GM18909 (cell line): ENCODE results near the gene SUPT3H.
A peak's percentile ranks its signal among the peaks of the same experiment; 100 is the strongest.
"Not testable (repeated sequence)": the region's sequence is repeated elsewhere in the genome, so short reads cannot be mapped to it uniquely, and the experiment has no call there.

Source experiments
- ATAC-seq: cut with Tn5 transposase; IDR thresholded peaks from one replicate; pipeline ENCODE4 v1.9.1; 2021; ENCODE audit warnings: mild to moderate bottlenecking; ENCODE audit not compliant: unreplicated experiment, poor library complexity

SUPT3H gene

DNA sequence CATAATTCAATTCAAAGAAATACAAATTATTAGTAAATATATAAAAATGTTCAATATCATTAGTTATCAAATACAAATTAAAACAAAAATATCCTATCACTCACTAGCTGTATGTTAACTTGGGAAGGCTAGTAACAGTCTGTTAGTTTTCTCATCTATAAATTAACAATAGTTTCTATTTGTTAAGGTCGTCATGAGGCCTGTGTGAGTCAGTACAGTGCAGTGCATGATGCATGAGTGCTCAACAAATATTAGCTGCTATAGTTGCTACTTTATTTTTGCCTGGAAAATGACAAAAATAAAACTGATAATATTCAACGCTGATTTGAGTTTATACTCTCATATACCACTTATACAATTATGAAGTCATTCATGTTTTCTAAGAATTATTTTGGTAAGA is 451.2 kb downstream of the SUPT3H start:
- no peak for ATAC-seq

DNA sequence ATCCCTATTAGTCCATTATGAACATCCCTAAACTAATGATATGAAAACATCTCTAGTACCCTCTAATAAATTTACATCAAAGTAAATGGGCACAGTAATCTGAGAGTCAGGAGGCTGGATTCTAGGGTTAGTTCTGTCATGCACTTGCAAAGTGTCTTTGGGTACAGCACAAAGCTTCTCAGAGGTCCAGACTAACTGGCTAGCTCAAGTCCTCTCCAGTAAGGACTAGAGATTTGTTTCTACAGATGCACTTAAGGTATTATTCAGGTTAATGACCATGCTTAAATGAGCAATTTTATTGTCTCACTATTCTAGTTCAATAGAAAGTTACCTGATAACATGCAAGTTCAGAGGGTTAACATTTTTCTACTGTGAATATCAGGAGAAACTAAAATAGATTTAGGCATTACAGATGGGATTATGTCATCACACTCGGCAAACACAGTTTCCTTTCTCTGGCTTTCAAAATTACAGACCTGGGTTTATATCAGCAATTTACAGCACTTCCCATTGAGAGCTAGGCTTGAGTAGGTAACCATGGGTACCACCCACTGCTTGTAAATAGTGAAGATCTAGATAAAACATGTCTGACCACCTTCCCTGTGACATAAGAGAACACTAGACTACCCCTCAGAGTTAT is 452.5 kb downstream of the SUPT3H start:
- no peak for ATAC-seq

DNA sequence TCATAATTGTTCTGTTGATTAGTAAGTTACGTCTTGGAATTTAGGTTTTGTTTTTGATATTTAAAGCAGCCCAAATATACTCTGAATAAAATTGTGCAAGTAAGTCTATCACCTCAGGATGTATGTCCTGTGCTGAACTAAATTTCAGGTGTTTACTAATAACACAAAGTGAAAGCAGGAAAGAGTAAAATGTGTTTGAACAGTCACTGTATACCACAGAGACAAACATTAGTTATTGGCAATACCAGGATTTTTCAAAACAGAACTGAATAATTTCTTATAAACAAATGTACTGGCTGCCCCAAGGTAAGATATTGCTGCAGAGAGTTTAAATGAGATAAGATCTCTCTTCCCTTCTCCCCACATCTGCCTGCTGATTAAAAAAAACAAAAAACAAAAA is 454.3 kb downstream of the SUPT3H start:
- no peak for ATAC-seq

DNA sequence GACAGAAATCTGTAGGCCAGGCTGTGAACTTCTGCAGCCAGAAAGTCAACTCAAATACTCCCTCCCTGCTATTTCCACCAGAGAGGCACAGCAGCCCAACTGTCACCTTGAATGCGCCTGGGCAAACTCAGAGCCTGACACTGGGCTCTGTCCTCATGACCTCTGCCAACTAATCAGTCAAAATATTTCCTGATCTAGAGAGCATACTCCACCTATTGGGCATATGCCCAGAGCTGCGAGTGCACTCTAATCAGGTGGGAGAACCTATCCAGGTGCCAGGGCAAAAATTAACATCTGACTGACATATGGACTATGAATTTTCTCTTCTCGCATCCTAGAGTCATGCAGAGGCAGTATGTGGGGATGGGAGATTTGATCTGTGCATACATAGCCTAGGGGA is 455.9 kb downstream of the SUPT3H start:
- ATAC-seq, result no peak

DNA sequence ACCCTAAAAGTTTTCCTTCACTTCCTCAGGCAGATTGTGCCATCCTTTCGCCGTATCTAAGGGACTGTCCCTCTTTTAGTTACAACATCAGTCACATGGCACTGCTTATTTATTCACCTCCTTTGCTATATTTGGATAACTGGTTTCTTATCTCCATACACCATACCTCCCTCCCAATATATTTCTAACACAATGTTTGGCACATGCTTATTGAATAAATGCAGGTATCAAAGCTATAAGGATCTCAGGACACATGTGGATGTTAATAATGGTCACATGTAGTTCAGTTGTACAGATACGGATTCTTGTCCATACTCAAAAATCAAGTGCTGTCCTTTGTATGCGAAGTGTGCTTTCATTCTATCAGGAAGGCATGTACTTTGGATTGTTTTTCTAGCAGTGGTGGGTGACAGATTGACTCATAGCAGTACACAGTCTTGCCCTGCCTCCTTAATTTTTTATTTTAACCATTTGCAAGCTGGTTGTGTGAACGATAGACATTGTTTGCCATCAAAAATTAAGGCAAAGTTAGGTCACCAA is 456.7 kb downstream of the SUPT3H start:
- ATAC-seq, result no peak

DNA sequence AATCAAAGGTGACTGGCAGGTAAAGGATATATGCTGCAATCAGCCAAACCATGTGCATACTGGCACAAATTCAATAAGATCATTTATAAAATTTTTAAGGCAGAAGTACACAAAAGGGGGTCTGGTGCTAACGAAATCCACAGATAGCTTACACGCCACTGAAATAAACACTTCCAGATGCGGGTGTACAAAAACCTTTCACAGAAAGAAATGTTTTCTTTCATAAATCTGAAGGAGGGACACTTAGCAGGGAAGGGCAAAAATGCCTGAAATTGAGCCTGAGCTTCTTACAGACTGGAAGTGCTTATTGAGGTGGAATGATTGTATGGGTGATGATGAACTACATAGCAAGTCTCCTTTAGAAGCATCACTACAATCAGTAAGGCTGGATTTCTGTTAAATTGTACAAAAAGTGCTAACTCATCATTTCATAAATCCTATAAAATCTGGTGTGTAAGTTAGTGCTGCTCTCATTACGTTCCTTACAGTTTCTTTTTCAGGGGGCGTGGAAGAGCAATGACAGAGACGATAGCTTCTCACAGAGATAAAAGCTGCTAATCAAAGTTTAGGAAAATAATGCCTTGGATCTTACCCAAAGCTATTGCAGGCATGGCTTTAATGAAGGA is 458.9 kb downstream of the SUPT3H start:
- ATAC-seq, result no peak

DNA sequence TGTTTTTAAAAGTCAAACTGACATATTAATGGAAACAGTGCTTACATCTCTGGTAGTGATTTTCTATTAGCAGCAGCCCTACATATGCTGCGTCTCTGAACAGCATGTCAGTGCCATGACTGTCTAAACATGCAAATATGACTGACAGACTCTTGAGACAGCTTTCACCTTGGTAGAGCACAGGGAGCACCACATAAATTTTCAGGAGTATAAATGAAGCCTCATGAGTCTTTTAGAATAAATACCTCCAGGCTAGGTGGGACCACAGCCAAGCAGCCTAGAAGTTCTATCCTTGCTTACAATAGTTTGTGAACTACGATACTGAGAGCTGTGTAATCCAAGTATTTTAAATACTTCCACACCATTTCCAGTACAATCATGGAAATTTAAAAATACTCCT is 460.3 kb downstream of the SUPT3H start:
- ATAC-seq, result no peak

DNA sequence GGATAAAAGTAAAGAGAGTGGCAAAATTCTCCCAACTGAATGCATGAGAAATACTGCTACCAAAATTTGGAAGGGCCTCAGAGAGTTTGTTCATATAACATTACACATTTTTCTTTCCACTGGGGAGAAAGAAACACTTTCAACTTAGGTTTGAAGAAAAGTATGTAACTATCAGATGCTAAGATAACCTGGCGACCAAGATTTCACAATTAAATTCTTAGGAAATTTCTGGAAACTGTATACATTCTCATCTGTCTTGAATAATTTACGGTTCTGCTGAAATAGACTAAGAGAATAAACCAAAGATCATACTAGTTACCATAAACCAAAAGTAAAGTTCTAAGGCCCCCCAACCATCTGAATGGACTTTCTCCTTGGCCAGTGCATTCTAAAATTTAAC is 462.6 kb downstream of the SUPT3H start:
- no peak for ATAC-seq

DNA sequence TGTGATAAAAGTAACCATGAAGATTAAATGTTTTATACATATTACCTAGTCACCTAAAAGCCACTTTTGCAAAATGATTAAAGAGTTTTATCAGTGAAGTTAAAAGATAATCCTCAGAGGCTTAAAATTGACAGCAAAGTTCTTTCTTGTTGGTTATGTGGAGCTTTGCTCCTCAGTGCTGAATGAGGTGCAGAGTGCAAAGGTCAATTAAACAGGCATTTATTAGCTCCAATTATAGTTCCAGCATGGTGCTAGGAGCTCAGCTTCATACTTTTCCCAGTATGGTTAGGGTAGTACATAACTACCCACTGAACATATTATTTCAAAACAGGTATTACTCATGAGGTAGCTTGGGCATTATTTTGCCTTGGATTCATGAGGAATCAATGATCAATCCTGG is 463.6 kb downstream of the SUPT3H start:
- no peak for ATAC-seq

DNA sequence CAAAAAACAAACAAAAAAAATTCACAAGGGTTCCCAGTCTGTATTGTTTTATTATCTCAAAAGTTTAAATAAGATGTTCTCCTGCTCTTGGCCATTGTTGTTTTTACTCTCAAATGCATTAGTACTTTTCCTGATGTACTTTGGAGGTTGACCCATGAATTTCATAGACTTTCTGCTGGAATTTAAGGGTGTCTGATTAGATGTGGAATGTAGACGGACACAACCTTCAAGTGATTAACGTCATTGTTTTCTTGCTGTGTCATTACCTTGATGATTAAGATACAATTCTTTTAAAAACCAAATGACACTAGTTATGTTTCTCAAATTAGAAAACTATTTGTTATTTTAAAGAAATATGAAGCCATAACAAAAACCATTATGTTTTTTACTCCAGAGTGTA is 471.0 kb downstream of the SUPT3H start:
- ATAC-seq, result no peak

DNA sequence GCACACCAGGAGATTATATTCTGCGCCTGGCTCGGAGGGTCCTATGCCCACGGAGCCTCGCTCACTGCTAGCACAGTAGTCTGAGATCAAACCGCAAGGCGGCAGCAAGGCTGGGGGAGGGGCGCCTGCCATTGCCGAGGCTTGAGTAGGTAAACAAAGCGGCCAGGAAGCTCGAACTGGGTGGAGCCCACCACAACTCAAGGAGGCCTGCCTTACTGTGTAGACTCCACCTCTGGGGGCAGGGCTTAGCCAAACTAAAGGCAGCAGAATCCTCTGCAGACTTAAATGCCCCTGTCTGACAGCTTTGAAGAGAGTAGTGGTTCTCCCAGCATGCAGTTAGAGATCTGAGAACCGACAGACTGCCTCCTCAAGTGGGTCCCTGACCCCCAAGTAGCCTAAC is 477.4 kb downstream of the SUPT3H start:
- not testable (repeated sequence) for ATAC-seq

DNA sequence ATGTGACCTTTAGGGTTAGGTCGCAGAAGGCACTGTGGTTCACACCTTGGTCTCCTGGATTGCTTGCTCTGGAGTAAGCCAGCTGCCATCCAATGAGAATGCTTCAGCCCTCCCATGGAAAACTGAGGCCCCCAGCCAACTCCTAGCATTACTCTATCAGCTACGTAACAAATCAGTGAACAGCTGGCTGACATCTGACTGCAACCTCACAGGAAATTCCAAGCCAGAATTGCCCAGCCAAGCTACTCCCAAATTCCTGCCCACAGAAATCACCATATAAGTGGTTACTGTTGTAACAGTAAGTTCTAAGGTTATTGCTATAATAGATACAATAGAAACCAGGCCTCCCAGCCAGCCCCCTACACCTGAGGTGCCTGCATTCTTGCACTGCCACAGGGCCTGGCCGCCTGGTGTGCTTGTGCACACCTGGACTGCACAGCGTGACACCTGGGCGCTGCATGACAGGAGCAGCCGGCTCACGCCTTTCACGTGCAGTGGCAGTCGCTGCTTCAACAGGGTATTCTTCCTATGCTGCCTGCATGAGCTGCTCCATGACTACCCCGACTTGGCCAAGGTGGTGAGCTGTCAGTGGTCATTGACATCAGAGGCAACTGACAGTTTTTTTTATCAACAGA is 479.3 kb downstream of the SUPT3H start:
- no peak for ATAC-seq

DNA sequence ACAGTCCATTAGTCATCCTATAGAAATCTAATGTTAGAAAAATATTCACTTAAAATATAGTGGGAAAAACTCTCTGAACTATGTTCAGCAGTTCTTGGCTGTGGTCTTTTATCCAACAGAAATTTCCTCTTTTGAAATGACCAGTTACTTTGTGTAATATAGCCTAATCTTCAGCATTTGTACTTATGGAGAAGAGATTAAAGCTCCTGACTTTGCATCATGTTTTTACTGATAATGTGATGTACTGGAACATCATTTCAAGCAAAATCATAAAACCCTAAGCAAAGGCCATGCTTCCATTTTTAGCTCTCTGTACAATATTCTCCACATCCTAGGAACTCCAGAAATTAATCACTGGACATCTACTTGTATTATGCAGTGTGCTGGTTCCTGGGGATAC is 480.4 kb downstream of the SUPT3H start:
- no peak for ATAC-seq

DNA sequence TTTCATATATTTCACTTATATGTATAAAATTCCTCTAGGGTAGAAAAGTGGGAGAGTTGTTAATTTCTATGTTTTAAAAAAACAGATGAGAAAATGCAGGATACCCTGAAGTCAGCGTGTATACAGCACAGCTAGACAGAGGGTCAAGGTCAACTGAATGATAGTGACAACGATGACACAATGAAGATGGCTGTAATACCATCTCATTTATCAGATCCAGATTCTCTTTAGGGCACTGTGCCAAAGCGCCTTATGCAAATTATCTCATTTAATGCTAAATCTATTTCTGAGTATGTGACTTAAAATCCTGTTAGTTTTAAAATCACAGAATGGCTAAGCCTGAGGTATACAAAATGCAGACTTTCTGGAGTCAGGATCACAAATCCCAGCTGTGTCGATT is 481.0 kb downstream of the SUPT3H start:
- ATAC-seq, result no peak

DNA sequence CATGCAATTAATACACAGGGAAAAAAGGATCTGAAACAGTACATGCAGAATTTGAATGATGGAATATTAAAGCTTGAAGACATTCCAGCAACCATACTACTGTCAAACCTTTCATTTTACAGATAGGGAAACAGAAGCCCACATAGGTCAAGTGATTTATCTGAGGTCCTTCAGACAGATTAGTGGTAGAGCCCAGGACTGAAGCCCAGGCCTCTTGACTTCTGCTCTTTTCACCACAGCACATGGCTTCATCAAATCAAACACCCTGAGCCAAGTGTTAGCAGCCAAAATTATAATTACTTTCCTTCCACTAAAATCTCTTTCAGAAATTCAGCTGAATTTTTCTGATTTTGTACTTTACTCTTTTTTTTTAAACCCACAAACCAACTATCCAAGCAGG is 485.2 kb downstream of the SUPT3H start:
- ATAC-seq, result no peak

DNA sequence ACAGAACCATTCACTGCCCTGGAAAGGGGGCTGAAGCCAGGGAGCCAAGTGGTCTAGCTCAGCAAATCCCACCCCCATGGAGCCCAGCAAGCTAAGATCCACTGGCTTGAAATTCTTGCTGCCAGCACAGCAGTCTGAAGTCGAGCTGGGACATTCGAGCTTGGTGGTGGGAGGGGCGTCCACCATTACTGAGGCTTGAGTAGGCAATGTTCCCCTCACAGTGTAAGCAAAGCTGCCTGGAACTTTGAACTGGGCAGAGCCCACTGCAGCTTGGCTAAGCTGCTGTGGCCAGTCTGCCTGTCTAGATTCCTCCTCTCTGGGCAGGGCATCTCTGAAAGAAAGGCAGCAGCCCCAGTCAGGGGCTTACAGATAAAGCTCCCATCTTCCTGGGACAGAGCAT is 498.7 kb downstream of the SUPT3H start:
- ATAC-seq, result not testable (repeated sequence)

DNA sequence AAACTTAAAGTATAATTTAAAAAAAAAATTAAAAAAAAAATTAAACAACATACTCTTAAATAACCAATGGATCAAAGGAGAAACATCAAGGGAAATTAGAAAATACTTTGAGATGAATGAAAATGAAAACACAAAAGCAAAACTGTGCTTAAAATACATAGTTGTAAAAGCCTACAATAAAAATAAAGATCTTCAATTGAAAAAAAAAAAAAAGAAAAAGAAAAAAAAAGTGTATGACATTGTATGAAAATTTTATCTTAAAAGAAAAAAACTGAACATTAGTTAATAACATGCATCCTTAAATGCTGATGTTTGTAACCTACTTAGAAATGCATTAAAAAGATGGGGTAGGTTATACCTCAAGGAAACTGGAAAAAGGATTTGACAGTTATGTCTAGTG is 501.1 kb downstream of the SUPT3H start:
- not testable (repeated sequence) for ATAC-seq

DNA sequence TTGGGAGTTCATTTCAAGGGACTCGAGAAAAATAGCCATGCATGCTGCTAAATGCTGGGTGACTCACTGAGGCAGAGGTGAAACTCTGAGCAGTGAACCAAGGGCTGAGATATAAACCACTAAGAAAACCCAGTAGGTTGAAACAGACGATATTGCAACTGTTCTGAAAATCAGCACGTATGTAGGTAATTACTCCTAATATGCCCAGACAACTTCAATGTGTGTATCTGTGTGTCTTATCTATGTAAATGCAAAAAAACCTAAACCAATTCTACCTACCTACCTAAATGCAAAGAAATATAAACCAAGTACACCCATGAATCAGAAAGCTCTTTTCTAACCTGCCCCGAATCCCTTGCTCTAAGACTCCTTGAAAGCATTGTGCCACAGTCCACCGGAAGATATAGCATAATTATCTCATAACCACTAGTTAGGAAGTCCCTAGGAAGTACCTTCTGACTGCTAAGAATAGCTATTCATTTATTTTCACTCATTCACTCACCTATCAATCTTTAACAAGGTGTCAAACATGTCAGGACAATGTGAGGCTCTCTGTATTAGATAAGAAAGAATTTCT is 508.3 kb downstream of the SUPT3H start:
- peak; percentile 80 for ATAC-seq

DNA sequence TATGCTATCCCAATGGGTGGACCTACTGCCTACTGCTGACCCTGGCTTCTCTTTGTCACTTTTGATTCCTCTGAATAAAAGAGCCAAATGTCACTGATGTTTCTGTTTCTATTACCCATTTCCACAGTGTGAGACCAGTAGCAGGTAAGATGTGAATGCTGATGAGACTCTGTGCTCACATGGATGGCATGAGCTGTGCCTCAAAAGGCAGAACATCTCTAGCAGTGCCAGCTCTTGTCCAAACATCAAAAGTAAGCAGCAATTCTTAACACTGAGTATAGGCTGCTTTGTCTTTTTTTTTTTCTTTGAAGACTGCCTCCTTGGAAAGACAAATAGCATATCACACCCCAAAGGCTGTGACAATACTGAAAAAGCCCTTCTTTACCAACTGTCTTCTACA is 508.8 kb downstream of the SUPT3H start:
- ATAC-seq, result peak; percentile 14

DNA sequence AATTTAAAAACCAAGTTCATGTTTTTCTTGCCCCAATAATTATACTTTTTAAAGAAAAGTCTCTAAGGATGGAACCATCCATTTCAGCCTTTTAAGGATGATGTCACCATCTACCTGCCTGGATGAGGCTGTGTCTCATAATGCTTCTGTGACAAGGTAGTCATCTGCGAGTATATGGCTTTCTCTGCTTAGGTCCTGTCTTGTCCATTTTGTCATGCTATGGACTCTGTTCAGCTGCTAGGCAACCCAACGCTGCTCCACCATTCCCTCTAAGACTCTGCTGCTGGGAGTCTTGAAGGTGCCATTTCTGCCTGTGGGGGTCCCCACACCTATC is 509.4 kb downstream of the SUPT3H start:
- peak; percentile 49 for ATAC-seq

DNA sequence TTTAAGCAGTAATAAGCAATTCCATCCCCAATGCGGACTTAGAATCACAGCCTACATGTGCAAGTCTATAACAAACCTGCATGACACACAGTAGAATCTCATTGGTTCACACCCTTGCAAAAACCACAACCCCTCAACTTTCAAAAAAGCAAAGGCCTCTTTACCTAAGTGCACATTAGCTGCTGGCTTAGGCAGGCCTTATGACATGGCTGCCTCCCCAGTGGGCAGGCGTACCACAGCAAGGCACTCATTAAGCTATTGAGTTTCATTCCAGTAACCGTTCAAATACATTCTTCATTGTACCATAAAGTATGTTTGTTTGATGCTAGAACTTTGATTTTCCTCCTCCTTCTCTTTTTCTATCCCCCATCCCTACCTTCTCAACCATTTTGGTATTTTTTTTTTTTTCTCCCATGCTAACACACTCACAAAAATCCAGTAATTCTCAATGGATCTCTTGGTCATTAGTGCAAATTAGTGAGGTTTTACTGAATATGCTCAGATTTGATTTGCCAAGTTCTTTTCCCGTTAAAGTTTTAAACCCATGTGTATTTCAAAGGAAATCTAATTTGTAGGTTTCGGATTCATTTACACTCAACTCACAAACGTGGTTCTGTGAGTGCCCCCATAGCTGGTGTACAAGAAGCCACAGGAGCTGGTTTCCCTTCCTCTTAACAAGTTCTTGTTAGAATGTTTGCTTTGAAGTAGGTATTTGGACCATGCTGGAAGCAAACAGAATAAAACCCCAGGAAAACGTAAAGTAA is 510.0 kb downstream of the SUPT3H start:
- peak; percentile 70 for ATAC-seq
